Neutrophil (primary cell): Measurements from ENCODE around the gene KATNA1.

Experiments used
- H3K27ac ChIP-seq: fragments of 200-600 bp; sonication (generic); 2 replicates; pipeline ENCODE4 v1.5.1; 2016; ENCODE audit warnings: mild to moderate bottlenecking, moderate library complexity
- H3K27me3 ChIP-seq: fragments of 200-600 bp; sonication (generic); 2 replicates; pipeline ENCODE4 v1.6.0; 2016; ENCODE audit warnings: mild to moderate bottlenecking
- H3K36me3 ChIP-seq: fragments of 200-600 bp; sonication (generic); 2 replicates; pipeline ENCODE4 v1.5.1; 2017
- H3K4me1 ChIP-seq, 2 experiments: fragments of 200-600 bp in 1 of 2; sonication (generic) in 1 of 2; 1 replicate in 1 of 2; 2 replicates in 1 of 2; pipeline versions ENCODE4 v1.5.1 to v1.6.1; 2013 to 2016; ENCODE audit warnings: low read depth in 1 of 2, low read length in 1 of 2, mild to moderate bottlenecking in 1 of 2, moderate library complexity in 1 of 2; ENCODE audit not compliant: control insufficient read depth in 1 of 2, insufficient read depth in 1 of 2
- H3K4me3 ChIP-seq, 2 experiments: fragments of 200-600 bp in 1 of 2; sonication (generic) in 1 of 2; 1 replicate in 1 of 2; 2 replicates in 1 of 2; pipeline ENCODE4 v1.5.1; 2013 to 2016; ENCODE audit warnings: low read depth in 1 of 2, low read length in 1 of 2, mild to moderate bottlenecking in 1 of 2, moderate library complexity in 1 of 2
- H3K9me3 ChIP-seq: fragments of 200-600 bp; sonication (generic); 2 replicates; pipeline ENCODE4 v1.5.1; 2016
- TF ChIP-seq, protein P1 (sequence below): fragments of 200-600 bp; sonication (generic); IDR thresholded peaks from 2 replicates; pipeline ENCODE4 v1.5.1; 2016; ENCODE audit warnings: antibody characterized with exemption

KATNA1 gene

DNA sequence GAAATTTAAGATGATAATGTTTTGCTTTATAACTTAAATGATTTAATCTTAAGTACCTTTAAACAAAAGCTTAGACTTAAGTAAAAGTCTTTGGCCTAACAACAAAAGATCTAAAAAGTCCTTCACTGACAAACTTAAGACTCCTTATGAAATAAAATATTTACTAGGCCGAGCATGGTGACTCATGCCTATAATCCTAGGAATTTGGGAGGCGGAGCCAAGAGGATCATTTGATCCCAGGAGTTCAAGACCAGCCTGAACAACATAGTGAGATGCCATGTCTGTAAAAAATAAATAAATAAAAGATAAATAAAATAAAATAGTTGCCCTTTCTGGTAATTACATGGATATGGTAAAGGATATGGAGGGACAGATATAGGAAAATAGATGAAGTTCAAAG is 12.4 kb downstream of the KATNA1 start:
- Histone ChIP-seq H3K27ac (no peak overlapping the region), H3K9me3 (no peaks in the 10 kb centered on the region), H3K36me3 (peaks cover 23% of the 10 kb centered on the region), H3K4me1 (no peaks in the 10 kb centered on the region), H3K4me3 (no peak overlapping the region), H3K27me3 (no peaks in the 10 kb centered on the region)
- TF ChIP-seq, protein P1, sequence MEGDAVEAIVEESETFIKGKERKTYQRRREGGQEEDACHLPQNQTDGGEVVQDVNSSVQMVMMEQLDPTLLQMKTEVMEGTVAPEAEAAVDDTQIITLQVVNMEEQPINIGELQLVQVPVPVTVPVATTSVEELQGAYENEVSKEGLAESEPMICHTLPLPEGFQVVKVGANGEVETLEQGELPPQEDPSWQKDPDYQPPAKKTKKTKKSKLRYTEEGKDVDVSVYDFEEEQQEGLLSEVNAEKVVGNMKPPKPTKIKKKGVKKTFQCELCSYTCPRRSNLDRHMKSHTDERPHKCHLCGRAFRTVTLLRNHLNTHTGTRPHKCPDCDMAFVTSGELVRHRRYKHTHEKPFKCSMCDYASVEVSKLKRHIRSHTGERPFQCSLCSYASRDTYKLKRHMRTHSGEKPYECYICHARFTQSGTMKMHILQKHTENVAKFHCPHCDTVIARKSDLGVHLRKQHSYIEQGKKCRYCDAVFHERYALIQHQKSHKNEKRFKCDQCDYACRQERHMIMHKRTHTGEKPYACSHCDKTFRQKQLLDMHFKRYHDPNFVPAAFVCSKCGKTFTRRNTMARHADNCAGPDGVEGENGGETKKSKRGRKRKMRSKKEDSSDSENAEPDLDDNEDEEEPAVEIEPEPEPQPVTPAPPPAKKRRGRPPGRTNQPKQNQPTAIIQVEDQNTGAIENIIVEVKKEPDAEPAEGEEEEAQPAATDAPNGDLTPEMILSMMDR = no peak

DNA sequence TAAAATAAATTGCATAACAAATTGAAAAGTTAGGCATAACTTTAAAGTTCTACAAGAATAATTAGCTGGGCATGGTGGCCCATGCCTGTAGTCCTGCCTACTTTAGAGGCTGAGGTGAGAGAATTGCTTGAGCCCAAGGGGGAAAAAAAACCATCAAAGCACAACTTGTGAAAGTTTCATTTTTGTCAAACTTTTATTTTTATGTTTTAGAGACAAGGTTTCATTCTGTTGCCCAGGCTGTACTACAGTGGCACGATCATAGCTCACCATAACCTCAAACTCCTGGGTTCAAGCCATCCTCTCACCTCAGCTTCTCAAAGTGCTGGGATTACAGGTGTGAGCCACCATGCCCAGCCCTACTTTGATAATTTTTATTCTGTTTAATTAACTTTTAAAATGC is 14.2 kb downstream of the KATNA1 start:
- H3K27me3 ChIP-seq = no peaks in the 10 kb centered on the region
- no peaks in the 10 kb centered on the region for H3K4me1 ChIP-seq
- peaks cover 33% of the 10 kb centered on the region for H3K36me3 ChIP-seq
- H3K27ac ChIP-seq = no peak overlapping the region
- TF ChIP-seq, protein P1 = no peak
- no peak overlapping the region for H3K4me3 ChIP-seq
- H3K9me3 ChIP-seq = no peaks in the 10 kb centered on the region

DNA sequence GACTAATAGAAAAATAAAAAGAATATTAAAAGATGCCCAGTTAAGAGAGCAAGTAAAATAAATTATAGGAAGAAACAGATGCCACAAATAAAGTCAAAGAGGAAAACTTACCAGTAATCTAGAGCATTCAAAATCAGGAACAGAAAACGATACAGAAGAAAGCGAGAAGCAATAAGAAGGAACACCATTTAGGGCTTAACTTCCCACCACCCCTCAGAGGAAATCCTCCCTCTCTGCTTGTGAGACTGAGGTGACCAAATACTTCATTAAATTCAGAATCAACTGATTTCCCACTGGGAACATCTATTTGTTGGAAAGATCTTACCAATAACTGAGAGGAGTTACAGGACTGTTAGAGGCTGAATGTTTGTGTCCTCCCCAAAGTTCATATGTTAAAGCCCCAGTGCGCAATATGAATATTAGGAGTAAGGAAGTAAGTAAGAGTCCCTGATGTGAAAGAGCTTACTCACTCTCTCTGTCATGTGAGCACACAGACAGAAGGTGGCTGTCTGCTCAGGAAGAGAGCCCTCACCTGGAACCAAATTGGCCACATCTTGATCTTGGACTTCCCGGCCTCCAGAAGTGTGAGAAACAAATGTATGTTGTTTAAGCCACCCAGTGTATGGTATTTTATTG is 19.5 kb downstream of the KATNA1 start:
- Histone ChIP-seq H3K27me3 (no peaks in the 10 kb centered on the region), H3K4me1 (no peaks in the 10 kb centered on the region), H3K9me3 (no peaks in the 10 kb centered on the region), H3K4me3 (no peak overlapping the region), H3K27ac (peak overlapping the region; percentile 24), H3K36me3 (peaks cover 25% of the 10 kb centered on the region)
- TF ChIP-seq, protein P1 = no peak

DNA sequence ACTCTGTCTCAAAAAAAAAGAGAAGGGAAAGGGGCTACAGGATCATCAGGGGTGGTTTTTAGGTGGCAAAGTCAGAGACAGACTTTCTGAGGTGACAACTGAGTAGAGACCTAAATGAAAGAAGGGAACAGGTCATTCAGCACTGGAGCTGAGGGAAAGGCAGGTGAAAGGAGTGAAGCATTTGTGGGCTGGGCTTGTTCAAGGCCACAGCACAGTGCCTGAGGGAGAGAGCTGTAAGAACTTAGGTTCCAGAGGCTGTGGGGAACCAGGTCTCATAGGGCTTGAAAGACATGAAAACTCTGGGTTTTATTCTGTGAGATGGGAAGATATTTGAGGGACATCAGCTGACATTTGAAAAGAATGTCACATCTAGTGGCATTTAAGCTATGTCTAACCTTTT is 20.8 kb downstream of the KATNA1 start:
- Histone ChIP-seq H3K36me3 (peaks cover 33% of the 10 kb centered on the region), H3K27ac (no peak overlapping the region), H3K4me3 (no peak overlapping the region), H3K4me1 (no peaks in the 10 kb centered on the region), H3K9me3 (no peaks in the 10 kb centered on the region), H3K27me3 (no peaks in the 10 kb centered on the region)
- TF ChIP-seq, protein P1 = no peak

DNA sequence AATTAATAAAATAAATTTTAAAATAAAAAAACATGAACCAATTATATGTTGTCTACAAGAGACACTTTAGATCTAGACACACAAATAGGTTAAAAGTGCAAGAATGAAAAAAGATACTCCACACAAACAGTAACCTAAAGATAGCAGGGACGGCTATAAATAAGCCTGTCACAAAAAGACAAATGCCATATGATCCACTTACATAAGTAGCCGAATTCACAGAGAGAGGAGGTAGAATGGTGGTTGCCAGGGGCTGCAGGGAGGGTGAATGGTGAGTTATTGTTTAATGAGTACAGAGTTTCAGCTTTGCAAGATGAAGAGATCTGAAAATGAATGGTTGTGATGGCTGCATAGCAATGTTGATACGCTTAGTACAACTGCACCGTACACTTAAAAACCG is 32.7 kb downstream of the KATNA1 start:
- H3K4me3 ChIP-seq = no peak overlapping the region
- H3K9me3 ChIP-seq = no peaks in the 10 kb centered on the region
- TF ChIP-seq, protein P1 = no peak
- H3K27me3 ChIP-seq = no peaks in the 10 kb centered on the region
- H3K36me3 ChIP-seq = peaks cover 8% of the 10 kb centered on the region
- no peak overlapping the region for H3K27ac ChIP-seq
- peaks cover 6 to 14% of the 10 kb centered on the region in 2 experiments for H3K4me1 ChIP-seq

DNA sequence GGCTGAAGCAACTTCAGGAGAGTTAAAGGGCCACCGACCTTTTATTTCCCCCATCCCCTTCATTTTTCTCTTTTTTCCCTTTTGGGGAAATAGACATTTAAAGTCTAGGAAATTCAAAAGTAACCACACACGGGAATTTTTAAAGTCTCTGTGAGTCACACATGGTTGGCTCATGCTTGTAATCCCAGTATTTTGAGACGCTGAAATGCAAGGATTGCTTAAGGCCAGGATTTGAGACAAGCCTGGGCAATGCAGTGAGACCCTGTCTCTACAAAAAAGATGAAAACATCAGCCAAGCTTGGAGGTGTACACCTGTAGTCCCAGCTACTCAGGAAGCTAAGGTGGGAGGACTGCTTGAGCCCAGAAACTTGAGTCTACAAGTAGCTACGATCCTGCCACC is 34.2 kb downstream of the KATNA1 start:
- no peaks in the 10 kb centered on the region for H3K9me3 ChIP-seq
- no peaks in the 10 kb centered on the region for H3K27me3 ChIP-seq
- no peak overlapping the region for H3K4me3 ChIP-seq
- H3K4me1 ChIP-seq = peaks cover 6 to 14% of the 10 kb centered on the region in 2 experiments
- no peaks in the 10 kb centered on the region for H3K36me3 ChIP-seq
- TF ChIP-seq, protein P1 = no peak
- no peak overlapping the region for H3K27ac ChIP-seq
